ENCODE data around the gene PPP6R2. TPM values are rescaled to one million over a fixed set of nuclear protein-coding genes. Genes with fewer than 3 reads are reported as not detected.

PPP6R2 gene
- total RNA-seq, 1 experiment from 2014 or later = 49.2 TPM

- H3K36me3 ChIP-seq (ENCODE audit: low read depth) = no peaks in the 10 kb centered on the region
- H3K27me3 ChIP-seq (ENCODE audit: insufficient read depth, low read depth) = no peaks in the 10 kb centered on the region
- peaks cover 1% of the 10 kb centered on the region; the same call in 1 of the 2 replicates for H4K20me1 ChIP-seq (ENCODE audit: insufficient read depth)
- TF ChIP-seq EZH2 (IDR thresholded peaks at IDR 0.05; ENCODE audit: low read depth) (no peak), CTCF (conservative IDR thresholded peaks at IDR 0.05) (no peak)
- H3K4me3 ChIP-seq = no peak overlapping the region
- 0 out of 2 replicates have a peak overlapping the region, but pooled peaks have one; percentile 8 for H3K4me2 ChIP-seq
- H3K4me1 ChIP-seq (replicated peaks; ENCODE audit: insufficient read depth) = peaks cover 13% of the 10 kb centered on the region
- no peak overlapping the region for H3K27ac ChIP-seq
- BruUV-seq (replicated peaks) = no TSS peak
- peaks cover 14% of the 10 kb centered on the region; the same call in 1 of the 2 replicates for H3F3A ChIP-seq (ENCODE audit: insufficient read depth, low read depth)
- no peak overlapping the region for H2AFZ ChIP-seq
- H3K9me3 ChIP-seq (ENCODE audit: insufficient read depth, low read depth) = no peaks in the 10 kb centered on the region
- ChIA-PET CTCF (no interaction called here), POLR2A (ENCODE audit: unreplicated experiment) (no interaction called here)
- intact Hi-C loops (cut with micrococcal nuclease; ENCODE audit: unreplicated experiment) = no loop called here
- no peaks in the 10 kb centered on the region for H3K9me2 ChIP-seq (ENCODE audit: insufficient read depth)
- peak in 1 of 2 experiments; percentile 47 for DNase-seq
- H3K79me2 ChIP-seq (ENCODE audit: low read depth) = no peaks in the 10 kb centered on the region
Observed at GRCh38 chr22:50317178-50317577, 25.9 kb upstream of the PPP6R2 start.

- H4K20me1 ChIP-seq (ENCODE audit: insufficient read depth) = peaks cover 3% of the 10 kb centered on the region; the same call in 1 of the 2 replicates
- BruUV-seq (replicated peaks) = no TSS peak
- no peaks in the 10 kb centered on the region for H3K79me2 ChIP-seq (ENCODE audit: low read depth)
- H3K4me2 ChIP-seq = no peak overlapping the region
- H3K27ac ChIP-seq = no peak overlapping the region
- H3K36me3 ChIP-seq (ENCODE audit: low read depth) = no peaks in the 10 kb centered on the region
- ChIA-PET POLR2A (ENCODE audit: unreplicated experiment) (no interaction called here), CTCF (no interaction called here)
- no peak overlapping the region for H2AFZ ChIP-seq
- H3K4me3 ChIP-seq = no peak overlapping the region
- H3K9me2 ChIP-seq (ENCODE audit: insufficient read depth) = no peaks in the 10 kb centered on the region
- H3K27me3 ChIP-seq (ENCODE audit: insufficient read depth, low read depth) = no peaks in the 10 kb centered on the region
- H3F3A ChIP-seq (ENCODE audit: insufficient read depth, low read depth) = peaks cover 19% of the 10 kb centered on the region; the same call in 1 of the 2 replicates
- TF ChIP-seq CTCF (conservative IDR thresholded peaks at IDR 0.05) (no peak), EZH2 (IDR thresholded peaks at IDR 0.05; ENCODE audit: low read depth) (no peak)
- no peak for DNase-seq
- H3K9me3 ChIP-seq (ENCODE audit: insufficient read depth, low read depth) = no peaks in the 10 kb centered on the region
- intact Hi-C loops (cut with micrococcal nuclease; ENCODE audit: unreplicated experiment) = no loop called here
- peaks cover 17% of the 10 kb centered on the region for H3K4me1 ChIP-seq (replicated peaks; ENCODE audit: insufficient read depth)
Observed at GRCh38 chr22:50317674-50318073, 25.5 kb upstream of the PPP6R2 start.

- intact Hi-C loops (cut with micrococcal nuclease; ENCODE audit: unreplicated experiment) = no loop called here
- CTCF ChIA-PET = no interaction called here
- Histone ChIP-seq H3K27me3 (ENCODE audit: insufficient read depth, low read depth) (no peaks in the 10 kb centered on the region), H3K4me3 (no peak overlapping the region), H3K79me2 (ENCODE audit: low read depth) (no peaks in the 10 kb centered on the region), H3K4me1 (replicated peaks; ENCODE audit: insufficient read depth) (peaks cover 17% of the 10 kb centered on the region), H3K9me3 (ENCODE audit: insufficient read depth, low read depth) (no peaks in the 10 kb centered on the region), H2AFZ (no peak overlapping the region), H4K20me1 (ENCODE audit: insufficient read depth) (peaks cover 3% of the 10 kb centered on the region; the same call in 1 of the 2 replicates), H3F3A (ENCODE audit: insufficient read depth, low read depth) (peaks cover 21% of the 10 kb centered on the region; the same call in 1 of the 2 replicates), H3K9me2 (ENCODE audit: insufficient read depth) (no peaks in the 10 kb centered on the region), H3K36me3 (ENCODE audit: low read depth) (no peaks in the 10 kb centered on the region), H3K4me2 (no peak overlapping the region), H3K27ac (no peak overlapping the region)
- POLR2A ChIA-PET (ENCODE audit: unreplicated experiment) = no interaction called here
- no TSS peak for BruUV-seq (replicated peaks)
- no peak for DNase-seq
- no peak for TF ChIP-seq CTCF (conservative IDR thresholded peaks at IDR 0.05)
- TF ChIP-seq EZH2 (IDR thresholded peaks at IDR 0.05; ENCODE audit: low read depth) = no peak
Observed at GRCh38 chr22:50318356-50318697, 24.8 kb upstream of the PPP6R2 start.
